ENCODE measurements around the gene PSEN1.

DNA sequence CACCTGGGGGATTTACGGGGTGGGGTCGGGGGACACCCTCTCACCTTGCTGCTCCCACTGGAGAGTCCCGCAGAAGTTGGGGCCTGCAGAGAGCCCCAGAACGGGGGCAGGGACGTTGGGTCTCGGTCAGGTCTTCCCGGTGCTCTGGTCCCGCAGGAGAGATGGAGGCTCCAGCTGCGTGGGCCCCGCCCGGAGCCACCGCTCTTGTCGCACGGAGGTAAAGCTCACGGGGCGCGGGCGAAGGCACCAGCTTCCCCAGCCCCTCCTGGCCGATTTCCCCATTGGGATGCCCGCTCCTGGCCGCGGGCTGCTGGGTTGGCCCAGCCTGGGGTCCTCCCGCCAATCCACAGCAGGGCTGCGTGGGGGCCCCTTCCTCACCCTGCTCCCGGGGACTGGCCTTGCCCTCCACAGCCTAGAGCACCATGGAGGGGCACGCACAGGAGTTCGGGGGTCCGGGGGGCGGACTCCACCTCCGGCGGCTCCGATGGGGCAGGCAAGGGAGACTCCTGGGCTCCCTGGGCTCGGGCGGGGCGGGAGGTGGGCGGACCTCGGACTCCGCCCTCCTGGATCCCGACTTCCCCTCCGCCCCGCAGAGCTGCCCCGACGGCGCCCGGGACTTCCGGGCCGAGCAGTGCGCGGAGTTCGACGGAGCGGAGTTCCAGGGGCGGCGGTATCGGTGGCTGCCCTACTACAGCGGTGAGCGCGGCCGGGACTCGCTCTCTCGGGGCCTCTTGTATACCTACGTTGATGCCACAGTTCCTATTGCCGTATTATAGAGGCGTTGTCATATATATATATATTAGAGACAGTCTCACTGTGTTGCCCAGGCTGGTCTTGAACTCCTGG is 109.4 kb downstream of the PSEN1 start:
- TF ChIP-seq CTCF (IDR thresholded peaks at IDR 0.05) (no peak), POLR2AphosphoS5 (IDR thresholded peaks at IDR 0.05) (no peak)

Measured in transverse colon (tissue), 4 donors.